Raji (cell line): ENCODE measurements around the gene ACAD8.

Experiments used
- POLR2A ChIP-seq: IDR thresholded peaks from 2 replicates; pipeline ENCODE4 v1.6.1; 2011; ENCODE audit warnings: low read depth, low read length, control low read depth; ENCODE audit not compliant: insufficient read depth

The ACAD8 gene

DNA sequence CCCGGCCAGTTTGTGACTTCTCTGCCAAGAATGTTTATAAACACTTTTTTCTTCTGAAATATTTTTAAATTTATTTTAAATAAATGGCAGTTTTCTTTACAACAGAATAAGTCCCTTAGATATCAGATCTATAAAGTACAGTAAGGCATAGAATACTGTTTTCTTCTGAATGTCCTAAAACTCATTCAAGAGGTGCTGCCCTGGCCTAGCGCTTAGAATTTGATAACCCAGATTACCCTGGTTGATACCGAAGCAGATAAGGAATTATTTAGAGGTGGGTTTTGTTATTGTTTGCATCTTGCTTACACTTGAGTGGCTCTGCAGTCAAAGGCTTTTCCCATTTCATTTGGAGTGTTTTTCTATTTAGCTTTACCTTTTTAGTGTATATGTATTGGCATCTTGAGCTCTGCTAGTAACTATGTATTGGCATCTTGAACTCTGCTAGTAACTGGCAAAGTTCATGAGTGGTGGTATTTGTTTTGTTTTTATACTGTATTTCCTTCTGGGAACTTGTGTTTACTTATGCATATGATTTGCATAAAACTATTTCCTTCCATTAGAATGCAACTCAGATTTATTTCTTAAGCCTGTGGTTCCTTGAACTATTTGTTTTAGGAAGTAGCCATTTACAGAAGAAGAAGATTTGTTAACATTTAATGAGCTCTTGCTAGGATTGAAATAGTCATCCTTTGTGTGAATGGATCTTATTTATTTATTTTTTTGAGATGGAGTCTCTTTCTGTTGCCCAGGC lies 1.2 kb downstream of the ACAD8 start:
- no peak for TF ChIP-seq POLR2A

DNA sequence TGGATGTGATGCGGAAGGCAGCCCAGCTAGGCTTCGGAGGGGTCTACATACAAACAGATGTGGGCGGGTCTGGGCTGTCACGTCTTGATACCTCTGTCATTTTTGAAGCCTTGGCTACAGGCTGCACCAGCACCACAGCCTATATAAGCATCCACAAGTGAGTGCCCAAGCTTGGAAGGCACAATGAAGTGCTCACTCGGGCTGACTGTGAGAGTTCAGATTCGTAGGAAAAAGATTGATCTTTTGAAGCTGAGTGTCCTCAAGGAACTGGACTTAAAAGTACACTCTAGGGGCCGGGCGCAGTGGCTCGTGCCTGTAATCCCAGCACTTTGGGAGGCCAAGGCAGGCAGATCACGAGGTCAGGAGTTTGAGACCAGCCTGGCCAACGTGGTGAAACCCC lies 3.7 kb downstream of the ACAD8 start:
- TF ChIP-seq POLR2A: no peak

DNA sequence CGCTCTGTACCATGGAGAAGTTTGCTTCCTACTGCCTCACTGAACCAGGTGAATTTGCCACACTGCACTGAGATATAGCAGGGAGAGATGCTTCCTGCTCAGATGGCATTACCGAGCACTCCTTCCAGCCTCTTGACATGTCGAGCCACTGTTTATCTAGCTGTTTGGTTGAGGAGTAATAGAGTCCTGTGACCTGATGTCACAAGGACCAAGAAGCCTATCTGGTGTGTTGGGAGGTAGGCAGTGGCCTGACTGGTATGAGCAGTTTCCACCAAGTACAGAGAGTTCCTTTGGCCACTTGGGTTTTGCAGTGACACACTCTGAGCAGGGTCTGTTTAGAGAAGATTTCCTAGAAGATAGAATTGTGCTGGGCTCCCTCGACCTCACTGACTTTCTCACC lies 5.2 kb downstream of the ACAD8 start:
- TF ChIP-seq POLR2A: no peak

DNA sequence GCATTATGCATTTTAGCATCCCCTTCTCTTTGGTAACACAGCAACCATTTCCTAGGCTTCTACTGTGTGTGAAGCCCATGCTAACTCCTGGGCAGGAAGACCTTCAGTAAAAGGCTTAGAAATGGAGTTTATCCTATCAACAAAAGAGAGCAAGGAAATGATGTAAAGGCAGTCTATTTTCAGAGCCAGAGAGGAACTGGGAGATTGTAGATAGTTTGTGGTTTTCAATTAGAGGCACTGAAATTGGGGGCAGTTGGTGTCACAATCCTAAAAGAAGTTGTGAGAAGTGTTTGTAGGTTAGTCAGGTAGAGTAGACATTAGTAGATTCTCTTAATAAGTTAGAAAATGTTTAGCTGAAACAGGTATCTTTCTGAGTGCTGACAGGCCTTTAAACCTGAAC lies 7.1 kb downstream of the ACAD8 start:
- TF ChIP-seq POLR2A: no peak

DNA sequence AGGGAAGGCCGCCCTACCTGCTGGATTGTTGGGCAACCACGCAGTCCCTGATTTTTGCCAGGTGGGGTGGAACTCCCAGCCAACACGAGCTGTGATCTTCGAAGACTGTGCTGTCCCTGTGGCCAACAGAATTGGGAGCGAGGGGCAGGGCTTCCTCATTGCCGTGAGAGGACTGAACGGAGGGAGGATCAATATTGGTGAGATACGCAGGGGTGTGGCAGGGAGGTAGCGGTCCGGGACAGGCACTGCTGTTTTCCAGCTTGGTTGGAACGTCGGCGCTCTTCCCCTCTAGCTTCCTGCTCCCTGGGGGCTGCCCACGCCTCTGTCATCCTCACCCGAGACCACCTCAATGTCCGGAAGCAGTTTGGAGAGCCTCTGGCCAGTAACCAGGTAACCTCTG lies 7.6 kb downstream of the ACAD8 start:
- TF ChIP-seq POLR2A: no peak

DNA sequence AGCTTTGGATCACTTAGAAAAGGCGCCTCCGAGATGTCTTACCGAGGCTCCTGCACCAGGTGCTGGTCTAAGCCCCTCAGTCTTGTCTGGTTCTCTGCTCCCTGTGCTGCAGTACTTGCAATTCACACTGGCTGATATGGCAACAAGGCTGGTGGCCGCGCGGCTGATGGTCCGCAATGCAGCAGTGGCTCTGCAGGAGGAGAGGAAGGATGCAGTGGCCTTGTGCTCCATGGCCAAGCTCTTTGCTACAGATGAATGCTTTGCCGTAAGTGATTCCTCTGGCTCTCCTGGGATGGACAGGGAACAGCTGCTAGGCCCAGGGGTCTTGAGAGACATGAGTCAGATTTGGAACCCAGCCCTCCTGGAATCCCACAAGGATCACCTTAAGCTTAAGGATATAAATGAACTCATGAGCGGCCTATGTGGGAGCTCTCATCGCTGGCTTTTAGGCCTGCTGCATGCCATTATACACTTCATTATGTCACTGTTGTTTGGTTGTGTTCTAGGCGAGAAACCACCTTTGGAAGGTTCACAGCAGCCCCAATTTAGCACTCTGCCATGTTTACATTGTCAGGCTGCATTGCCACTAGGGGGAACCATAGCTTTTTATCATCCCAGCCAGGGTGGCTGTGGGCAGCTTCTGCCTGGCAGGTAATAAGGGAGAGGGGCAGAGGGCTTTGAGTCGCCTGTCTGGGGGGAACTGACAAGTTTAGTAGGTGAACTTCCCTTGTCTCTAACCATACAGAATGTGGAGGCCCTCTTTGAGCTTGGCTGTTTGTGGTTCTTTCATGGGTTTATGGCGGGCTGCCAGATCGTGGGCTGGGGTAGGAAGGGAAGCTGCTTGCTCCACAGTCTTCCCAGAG lies 8.5 kb downstream of the ACAD8 start:
- no peak for TF ChIP-seq POLR2A

DNA sequence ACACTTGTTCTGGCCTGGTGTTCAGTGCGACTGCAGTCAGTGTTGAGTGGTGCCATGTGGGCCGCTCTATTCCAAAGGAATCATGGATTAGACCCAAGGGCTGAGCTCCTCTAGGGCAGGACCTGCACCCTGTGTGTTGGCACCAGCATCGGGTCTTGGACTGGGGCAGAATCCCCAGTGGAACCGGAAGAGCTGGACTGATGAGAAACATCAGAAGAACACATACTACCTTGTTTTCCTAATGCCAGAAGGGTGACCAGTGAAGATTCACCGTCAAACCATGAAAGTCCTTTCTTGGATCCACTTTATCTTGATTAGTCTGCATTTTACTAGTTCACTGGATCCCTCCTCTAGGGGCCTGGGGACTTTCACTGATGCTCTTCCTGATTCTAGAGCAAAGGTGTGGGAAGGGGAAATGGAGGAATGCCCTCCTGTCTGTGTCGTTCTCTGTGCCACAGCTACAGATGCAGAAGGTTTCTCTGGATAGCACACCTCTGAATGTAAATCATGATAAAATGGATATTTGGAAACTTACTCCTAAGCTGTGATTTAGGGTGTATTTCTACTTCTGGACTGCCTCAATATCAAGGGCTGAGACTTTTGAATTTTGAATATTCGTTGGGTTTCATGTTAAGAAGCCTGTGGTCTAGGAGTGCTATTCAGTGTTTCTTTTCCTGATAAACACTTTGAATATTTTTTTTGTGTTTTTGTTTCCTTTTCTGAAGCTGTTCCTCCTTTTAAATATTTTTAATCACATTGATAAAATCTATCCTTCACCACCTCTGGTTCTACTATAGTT lies 11.8 kb downstream of the ACAD8 start:
- TF ChIP-seq POLR2A: no peak

DNA sequence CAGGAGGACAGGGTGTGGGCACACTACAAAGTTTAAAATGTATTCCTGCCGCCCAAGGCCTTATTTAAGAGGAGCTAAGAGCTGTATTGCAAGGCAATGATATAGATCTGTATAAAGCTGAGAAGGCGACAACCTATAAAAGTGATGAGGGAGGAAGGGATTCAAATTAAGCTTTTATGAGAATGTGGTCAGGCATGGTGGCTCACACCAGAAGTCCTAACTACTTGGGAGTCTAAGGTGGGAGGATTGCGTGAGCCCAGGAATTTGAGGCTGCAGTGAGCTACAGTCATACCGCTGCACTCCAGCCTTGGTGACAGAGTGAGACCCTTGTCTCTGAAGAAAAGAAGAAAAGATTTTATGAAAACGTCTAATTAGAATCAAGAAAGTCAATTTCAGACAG lies 13.1 kb downstream of the ACAD8 start:
- TF ChIP-seq POLR2A: no peak

DNA sequence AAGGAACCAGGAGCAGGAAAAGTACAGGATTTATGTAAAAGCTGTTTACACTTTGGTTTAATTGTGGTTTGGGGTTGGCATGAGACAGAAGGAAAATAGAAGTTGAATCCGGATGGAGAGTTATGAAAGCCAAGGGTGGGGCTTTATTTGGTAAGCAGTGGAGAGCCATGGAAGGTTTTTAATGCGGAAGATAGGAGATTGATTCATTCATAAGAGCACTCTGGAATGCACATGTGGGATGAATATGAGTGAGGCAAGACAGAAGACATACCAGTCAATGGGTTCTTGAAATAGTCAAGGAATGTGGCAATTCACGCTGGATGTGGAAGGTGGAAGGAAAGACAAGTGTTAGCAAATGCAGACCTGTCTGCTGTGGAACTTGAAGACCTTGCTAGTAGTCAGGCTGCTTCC lies 13.5 kb downstream of the ACAD8 start:
- no peak for TF ChIP-seq POLR2A

DNA sequence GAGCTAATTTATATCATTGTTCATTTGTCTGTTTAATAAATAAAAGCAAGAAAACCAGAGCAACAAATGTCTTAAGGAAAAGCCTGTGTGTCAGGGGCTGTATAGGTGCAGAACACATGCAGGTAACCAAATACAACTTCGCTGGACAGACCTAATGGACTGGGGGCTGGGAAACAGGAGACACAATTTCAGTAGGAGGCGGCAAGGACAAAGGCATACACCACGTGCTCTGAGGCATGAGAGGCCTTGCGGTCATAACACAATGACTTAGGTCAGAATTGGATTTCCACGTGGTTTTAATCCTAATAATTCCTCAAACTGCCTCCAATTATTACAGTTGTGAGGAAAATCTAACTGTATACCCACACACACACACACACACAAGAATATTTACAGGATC lies 14.1 kb downstream of the ACAD8 start:
- TF ChIP-seq POLR2A: no peak

DNA sequence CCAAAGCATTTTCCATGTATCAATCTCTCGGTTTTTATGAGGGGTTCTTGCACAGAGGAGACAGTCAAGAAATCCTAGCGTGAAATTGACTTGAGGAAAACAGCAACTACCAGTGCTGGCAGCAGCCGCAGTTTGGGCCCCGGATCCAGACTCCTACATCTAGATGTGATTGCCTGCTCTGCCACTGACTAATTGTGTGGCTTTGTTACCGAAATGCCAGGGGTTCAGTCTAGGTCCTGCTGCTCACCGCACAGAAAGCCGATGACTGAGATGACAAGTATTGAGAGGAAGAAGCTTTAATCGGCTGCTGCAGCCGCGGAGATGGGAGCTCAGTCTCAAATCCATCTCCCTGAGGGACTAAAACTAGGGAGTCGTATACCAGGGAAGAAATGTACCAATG lies 14.6 kb downstream of the ACAD8 start:
- no peak for TF ChIP-seq POLR2A

DNA sequence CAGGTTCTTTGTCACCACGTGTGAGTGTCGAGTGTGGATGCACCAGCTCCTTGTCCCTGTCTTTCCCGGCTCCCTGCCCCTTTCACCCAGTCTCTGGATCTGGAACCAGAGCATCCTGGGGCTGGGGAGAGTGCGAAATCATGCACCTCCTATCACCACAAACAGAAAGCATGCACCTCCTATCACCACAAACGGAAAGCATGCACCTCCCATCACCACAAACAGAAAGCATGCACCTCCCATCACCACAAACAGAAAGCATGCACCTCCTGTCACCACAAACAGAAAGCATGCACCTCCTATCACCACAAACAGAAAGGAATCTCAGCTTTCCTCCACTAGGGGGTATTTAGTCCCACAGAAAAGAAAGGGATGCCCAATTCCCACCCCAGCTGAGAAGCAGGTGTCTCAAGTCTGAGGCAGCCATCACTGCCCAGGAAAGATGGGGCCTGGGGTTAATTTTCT lies 16.9 kb downstream of the ACAD8 start:
- TF ChIP-seq POLR2A: no peak

DNA sequence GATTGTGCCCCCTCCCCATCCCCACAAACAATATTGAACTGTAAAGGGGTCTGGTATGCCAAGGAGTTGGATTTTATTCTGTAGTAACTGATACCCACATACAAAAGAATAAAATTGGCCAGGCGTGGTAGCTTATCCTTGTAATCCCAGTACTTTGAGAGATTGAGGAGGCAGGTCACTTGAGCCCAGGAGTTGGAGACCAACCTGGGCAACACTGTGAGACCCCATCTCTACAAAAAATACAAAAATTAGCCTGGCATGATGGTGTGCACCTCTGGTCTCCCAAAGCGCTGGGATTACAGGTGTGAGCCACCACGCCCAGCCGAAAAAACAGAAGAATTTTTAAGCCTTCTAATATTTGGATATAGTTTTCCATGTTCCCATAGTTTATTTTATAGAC lies 18.6 kb downstream of the ACAD8 start:
- no peak for TF ChIP-seq POLR2A

DNA sequence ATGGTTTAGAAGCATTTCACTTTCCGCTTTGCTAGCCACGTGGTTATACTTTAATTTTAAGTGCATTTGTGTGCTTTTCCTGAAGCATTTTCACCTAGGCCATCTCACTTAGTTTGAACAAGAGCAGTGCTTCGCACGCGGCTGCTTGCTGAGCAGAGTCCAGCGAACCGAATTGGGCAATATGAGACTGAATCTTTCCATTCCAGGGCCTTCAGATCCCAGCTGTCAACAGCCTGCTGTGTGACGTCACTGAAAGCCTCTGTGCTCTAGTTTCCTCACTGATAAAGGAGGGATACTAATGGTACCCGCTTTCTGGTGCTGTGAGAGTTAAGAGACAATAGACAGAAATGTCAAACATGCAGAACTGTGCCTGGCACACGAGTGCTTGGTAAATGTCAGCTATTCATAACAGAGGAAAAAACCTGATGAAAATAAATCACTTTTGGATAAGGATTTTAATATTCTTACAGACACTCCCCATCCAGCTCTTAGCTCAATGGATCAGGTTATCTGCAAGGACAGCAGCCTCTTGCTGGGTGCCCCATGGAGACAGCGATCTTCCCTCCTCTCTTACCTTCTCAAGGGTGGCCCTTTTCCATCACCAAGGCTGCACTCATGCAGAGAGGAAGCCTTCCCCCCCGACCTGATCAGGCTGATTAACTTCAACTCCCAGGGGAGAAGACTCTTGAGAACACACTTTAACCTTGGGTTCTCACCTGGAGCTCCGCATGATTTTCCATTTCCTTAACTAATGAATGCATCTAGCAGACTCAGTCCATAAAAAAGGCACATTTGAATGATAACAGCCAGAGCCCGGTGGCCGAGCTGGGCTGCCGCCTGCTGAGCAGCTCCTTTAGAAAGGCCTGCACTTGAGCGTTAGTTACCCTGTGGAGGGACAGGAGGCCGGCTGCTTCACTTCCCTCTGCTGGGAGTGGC lies 19.3 kb downstream of the ACAD8 start:
- no peak for TF ChIP-seq POLR2A
